HEK293 (cell line): ENCODE measurements around the gene CFAP65.

Experiments
- CTCF ChIA-PET: fragments of 350-600 bp; formaldehyde crosslinking; extraction: SDS; loops from one replicate; lab custom pipeline; 2021; ENCODE audit warnings: antibody characterized with exemption; lab: Yijun Ruan, JAX
- POLR2A ChIA-PET: fragments of 300-600 bp; formaldehyde crosslinking; extraction: SDS; loops from one replicate; lab custom pipeline; 2020; ENCODE audit warnings: antibody characterized with exemption, inconsistent platforms; lab: Yijun Ruan, JAX
- H3K27ac ChIP-seq: fragments of 200-500 bp; sonication (Bioruptor generic); 2 replicates; pipeline ENCODE4 v1.5.1; 2014; ENCODE audit warnings: low read depth, low read length, control low read depth, inconsistent platforms; ENCODE audit errors: extremely low read depth
- H3K36me3 ChIP-seq, 2 experiments: fragments of 200-500 bp in 1 of 2; sonication (Bioruptor generic) in 1 of 2; 1 replicate in 1 of 2; 2 replicates in 1 of 2; pipeline ENCODE4 v1.5.1; 2014 to 2017; ENCODE audit warnings: inconsistent platforms in 2 of 2, low read length in 2 of 2; ENCODE audit not compliant: control insufficient read depth in 2 of 2, insufficient read depth in 1 of 2
- H3K4me1 ChIP-seq: fragments of 200-500 bp; sonication (Bioruptor generic); 2 replicates; pipeline ENCODE4 v1.5.1; 2014; ENCODE audit warnings: mild to moderate bottlenecking, low read length, inconsistent platforms; ENCODE audit not compliant: control insufficient read depth, insufficient read depth
- H3K4me3 ChIP-seq: 2 replicates; pipeline ENCODE4 v1.5.1; 2011; ENCODE audit warnings: low read depth, mild to moderate bottlenecking, control low read depth, low read length, moderate library complexity
- H3K9me3 ChIP-seq: fragments of 200-500 bp; sonication (Bioruptor generic); 2 replicates; pipeline ENCODE4 v1.5.1; 2014; ENCODE audit warnings: low read depth, low read length, inconsistent platforms; ENCODE audit not compliant: control insufficient read depth, insufficient read depth
- INSM2 ChIP-seq: fragments of 450-650 bp; formaldehyde crosslinking; IDR thresholded peaks from 2 replicates; pipeline ENCODE4 v1.5.1; 2016; ENCODE audit warnings: missing biosample characterization, missing genetic modification characterization
- KLF16 ChIP-seq: fragments of 450-650 bp; formaldehyde crosslinking; IDR thresholded peaks from 2 replicates; pipeline ENCODE4 v1.5.1; 2017; ENCODE audit warnings: missing biosample characterization, missing genetic modification characterization
- PRDM2 ChIP-seq: fragments of 450-650 bp; formaldehyde crosslinking; IDR thresholded peaks from 2 replicates; pipeline ENCODE4 v1.5.1; 2016; ENCODE audit warnings: missing biosample characterization, missing genetic modification characterization, borderline replicate concordance
- SP3 ChIP-seq: fragments of 450-650 bp; formaldehyde crosslinking; IDR thresholded peaks from 2 replicates; pipeline ENCODE4 v1.5.1; 2016; ENCODE audit warnings: missing biosample characterization, missing genetic modification characterization
- YY1 ChIP-seq: fragments of 450-650 bp; formaldehyde crosslinking; IDR thresholded peaks from 2 replicates; pipeline ENCODE4 v1.5.1; 2018; ENCODE audit warnings: missing biosample characterization, missing genetic modification characterization
- ZBTB11 ChIP-seq: fragments of 450-650 bp; formaldehyde crosslinking; conservative IDR thresholded peaks from 2 replicates; pipeline ENCODE4 v1.5.1; 2016; ENCODE audit warnings: low read depth, missing biosample characterization, missing genetic modification characterization
- ZBTB26 ChIP-seq: fragments of 450-650 bp; formaldehyde crosslinking; optimal IDR thresholded peaks from 2 replicates; pipeline ENCODE3; 2016; ENCODE audit warnings: missing biosample characterization, mild to moderate bottlenecking, missing genetic modification characterization
- ZNF148 ChIP-seq: fragments of 450-650 bp; formaldehyde crosslinking; IDR thresholded peaks from 2 replicates; pipeline ENCODE4 v1.5.0; 2017; ENCODE audit warnings: missing biosample characterization, missing genetic modification characterization, borderline replicate concordance
- ZNF24 ChIP-seq: fragments of 450-650 bp; formaldehyde crosslinking; IDR thresholded peaks from 2 replicates; pipeline ENCODE4 v1.5.1; 2016; ENCODE audit warnings: missing biosample characterization, missing genetic modification characterization
- ZNF423 ChIP-seq: fragments of 450-650 bp; formaldehyde crosslinking; IDR thresholded peaks from 2 replicates; pipeline ENCODE4 v1.5.1; 2016; ENCODE audit warnings: missing biosample characterization, missing genetic modification characterization
- ZNF513 ChIP-seq: fragments of 450-650 bp; IDR thresholded peaks from 2 replicates; pipeline ENCODE4 v1.5.1; 2018; ENCODE audit warnings: missing biosample characterization, missing genetic modification characterization
- ZNF645 ChIP-seq: fragments of 450-650 bp; formaldehyde crosslinking; IDR thresholded peaks from 2 replicates; pipeline ENCODE4; 2016; ENCODE audit warnings: missing biosample characterization, missing genetic modification characterization
- ZNF654 ChIP-seq: fragments of 450-650 bp; formaldehyde crosslinking; IDR thresholded peaks from 2 replicates; pipeline ENCODE4 v1.5.1; 2016; ENCODE audit warnings: low read depth, missing biosample characterization, missing genetic modification characterization
- ZNF768 ChIP-seq: fragments of 450-650 bp; formaldehyde crosslinking; IDR thresholded peaks from 2 replicates; pipeline ENCODE4 v1.5.1; 2018; ENCODE audit warnings: missing biosample characterization, mild to moderate bottlenecking, missing genetic modification characterization

The CFAP65 gene

GRCh38 chr2:219028996-219029828 is 12.1 kb downstream of the CFAP65 start (continued):
- no peak for TF ChIP-seq ZNF645 (tag by site-specific recombination)
- TF ChIP-seq, all 188 proteins: peak for 1

- Histone ChIP-seq H3K4me3 (no peak overlapping the region), H3K36me3 (no peaks in the 10 kb centered on the region), H3K9me3 (no peaks in the 10 kb centered on the region), H3K27ac (no peak overlapping the region), H3K4me1 (no peaks in the 10 kb centered on the region)
- ChIA-PET POLR2A (no interaction called here), CTCF (interaction anchor here (0.6 to 4.6 kb wide), 9 partner anchors 14 to 146 kb away, joined by 3 to 119 read pairs (median 3); no protein-coding TSS in a partner anchor)
- TF ChIP-seq ZBTB11 (tag by site-specific recombination): no peak
- no peak for TF ChIP-seq ZNF423 (tag by site-specific recombination)
- TF ChIP-seq ZNF654 (tag by site-specific recombination): no peak
- no peak for TF ChIP-seq ZNF513 (tag by site-specific recombination)
- TF ChIP-seq SP3 (tag by site-specific recombination): no peak
- no peak for TF ChIP-seq ZNF24 (tag by site-specific recombination)
- TF ChIP-seq INSM2 (tag by site-specific recombination): no peak
- no peak for TF ChIP-seq PRDM2 (tag by site-specific recombination)
- TF ChIP-seq KLF16 (tag by site-specific recombination): no peak
- no peak for TF ChIP-seq ZBTB26
- TF ChIP-seq ZNF148 (tag by site-specific recombination): no peak
- no peak for TF ChIP-seq ZNF768 (tag by site-specific recombination)
- no peak for TF ChIP-seq YY1 (tag by site-specific recombination)
These were observed 13.2 kb downstream of the CFAP65 start for GRCh38 chr2:219028141-219028540.
